ENCODE data around the gene ZNF605. TPM values are rescaled to one million over a fixed set of nuclear protein-coding genes. Genes with fewer than 3 reads are reported as not detected.
A peak's percentile ranks its signal among the peaks of the same experiment; 100 is the strongest.
"Not testable (repeated sequence)": the region's sequence is repeated elsewhere in the genome, so short reads cannot be mapped to it uniquely, and the experiment has no call there.

The ZNF605 gene
- total and polyA plus RNA-seq, 9 of the 15 experiments (the other 6 are each of a cell fraction or from before 2014, with no cell fraction given): 0.45 to 1.1 (median 0.68) TPM

- POLR2A ChIA-PET; DNase-seq (ENCODE audit: extremely low read depth in 1 of 4, low spot score in 3 of 4); H3K4me1 ChIP-seq (replicated peaks in 1 of 2; ENCODE audit: control insufficient read depth in 2 of 2, insufficient read depth in 2 of 2, low read length in 2 of 2); intact Hi-C loops (cut with micrococcal nuclease); BruUV-seq (replicated peaks); H2AFZ ChIP-seq (ENCODE audit: low read depth, low read length); H3K4me2 ChIP-seq (ENCODE audit: insufficient read depth, low read length); H3K4me3 ChIP-seq; CTCF ChIA-PET (ENCODE audit: low intra/inter-chr PET ratio); in situ Hi-C loops (cut with MboI); H3K27ac ChIP-seq (ENCODE audit: extremely low read depth, low read depth, low read length); FAIRE-seq; ATAC-seq; H3K9me1 ChIP-seq (ENCODE audit: control insufficient read depth, insufficient read depth, low read length); H4K20me1 ChIP-seq (replicated peaks; ENCODE audit: control insufficient read depth, insufficient read depth, low read length); H3K9me3 ChIP-seq (replicated peaks; ENCODE audit: control insufficient read depth, insufficient read depth, low read depth, low read length); H3K9ac ChIP-seq (ENCODE audit: insufficient read depth in 1 of 2, low read depth in 2 of 2, low read length in 2 of 2); H3K27me3 ChIP-seq (ENCODE audit: control insufficient read depth in 2 of 2, insufficient read depth in 2 of 2, low read length in 2 of 2); H3K79me2 ChIP-seq (ENCODE audit: control insufficient read depth, insufficient read depth, low read length): not testable (repeated sequence)
- 81% methylated on average over 16 of the region's 21 CpGs for WGBS (ENCODE audit: insufficient coverage, low coverage, missing lambda C conversion rate)
- H3K36me3 ChIP-seq (ENCODE audit: control insufficient read depth, insufficient read depth, low read length): peaks cover 45% of the 10 kb centered on the region; the same call in 2 of the 3 replicates
- 0 out of 2 replicates have a peak, but pooled peaks have one; percentile 17 for TF ChIP-seq POLR2G (IDR thresholded peaks at IDR 0.05; ENCODE audit: low read depth, low read length)
- TF ChIP-seq RBFOX2 (IDR thresholded peaks at IDR 0.05; ENCODE audit: low read depth, low read length): peak; percentile 36; the same call in 1 of the 2 replicates
These were observed 81.5 kb downstream of the ZNF605 start for GRCh38 chr12:132874620-132875019.

- DNase-seq (ENCODE audit: extremely low read depth in 1 of 4, low spot score in 3 of 4) (no peak), FAIRE-seq (no peak), ATAC-seq (no peak)
- no peaks in the 10 kb centered on the region for H3K27me3 ChIP-seq (ENCODE audit: control insufficient read depth in 2 of 2, insufficient read depth in 2 of 2, low read length in 2 of 2)
- no peaks in the 10 kb centered on the region for H4K20me1 ChIP-seq (replicated peaks; ENCODE audit: control insufficient read depth, insufficient read depth, low read length)
- intact Hi-C loops (cut with micrococcal nuclease) (no loop called here), in situ Hi-C loops (cut with MboI) (no loop called here)
- no peak overlapping the region for H3K4me3 ChIP-seq
- peaks cover 49% of the 10 kb centered on the region; the same call in 2 of the 3 replicates for H3K36me3 ChIP-seq (ENCODE audit: control insufficient read depth, insufficient read depth, low read length)
- H3K27ac ChIP-seq (ENCODE audit: extremely low read depth, low read depth, low read length): no peak overlapping the region
- POLR2A ChIA-PET: no interaction called here
- no peaks in the 10 kb centered on the region for H3K9me3 ChIP-seq (replicated peaks; ENCODE audit: control insufficient read depth, insufficient read depth, low read depth, low read length)
- H3K4me1 ChIP-seq (replicated peaks in 1 of 2; ENCODE audit: control insufficient read depth in 2 of 2, insufficient read depth in 2 of 2, low read length in 2 of 2): no peaks in the 10 kb centered on the region
- H2AFZ ChIP-seq (ENCODE audit: low read depth, low read length): no peak overlapping the region
- CTCF ChIA-PET (ENCODE audit: low intra/inter-chr PET ratio): no interaction called here
- no peaks in the 10 kb centered on the region for H3K9me1 ChIP-seq (ENCODE audit: control insufficient read depth, insufficient read depth, low read length)
- BruUV-seq (replicated peaks): no TSS peak
- TF ChIP-seq SPI1 (IDR thresholded peaks at IDR 0.05; ENCODE audit: borderline replicate concordance, low read depth, low read length) (no peak), VEZF1 (CRISPR knock-in tag; IDR thresholded peaks at IDR 0.05) (no peak), RBM14 (IDR thresholded peaks at IDR 0.05; ENCODE audit: borderline replicate concordance, insufficient read depth, low read depth, low read length) (no peak), ZNF143 (CRISPR knock-in tag; IDR thresholded peaks at IDR 0.05) (no peak), TAF15 (IDR thresholded peaks at IDR 0.05; ENCODE audit: low read depth, low read length) (no peak), CHD1 (IDR thresholded peaks at IDR 0.05; ENCODE audit: low read length) (no peak), MXI1 (IDR thresholded peaks at IDR 0.05; ENCODE audit: low read depth, low read length) (no peak), KDM2B (CRISPR knock-in tag; IDR thresholded peaks at IDR 0.05) (no peak)
- H3K9ac ChIP-seq (ENCODE audit: insufficient read depth in 1 of 2, low read depth in 2 of 2, low read length in 2 of 2): no peak overlapping the region; a peak in 1 of 4 replicates
- no peak overlapping the region for H3K4me2 ChIP-seq (ENCODE audit: insufficient read depth, low read length)
- 97% methylated on average over 4 of the region's 11 CpGs for WGBS (ENCODE audit: insufficient coverage, low coverage, missing lambda C conversion rate)
- no peaks in the 10 kb centered on the region for H3K79me2 ChIP-seq (ENCODE audit: control insufficient read depth, insufficient read depth, low read length)
These were observed 81.9 kb downstream of the ZNF605 start for GRCh38 chr12:132874175-132874574.
